H9 (cell line): ENCODE results near the gene JMJD1C. TPM values are rescaled to one million over a fixed set of nuclear protein-coding genes. Genes with fewer than 3 reads are reported as not detected.

ENCODE experiments used
- DNase-seq: peaks from one replicate; pipeline ENCODE4 v3.0.0-alpha.2; 2017
- H2AFZ ChIP-seq: one replicate; pipeline ENCODE4 v1.6.1; 2013; ENCODE audit warnings: mild to moderate bottlenecking, low read length, control low read depth, moderate library complexity
- H2AK5ac ChIP-seq: 2 replicates; pipeline ENCODE4 v1.6.1; 2013; ENCODE audit warnings: low read length, control low read depth, mixed read lengths; ENCODE audit not compliant: insufficient read length
- H2BK120ac ChIP-seq: one replicate; pipeline ENCODE4 v1.6.1; 2013; ENCODE audit warnings: low read depth, mild to moderate bottlenecking, low read length, control low read depth, inconsistent platforms; ENCODE audit not compliant: poor library complexity, severe bottlenecking
- H2BK12ac ChIP-seq: 2 replicates; pipeline ENCODE4 v1.6.1; 2013; ENCODE audit warnings: low read length, control low read depth, mixed read lengths, low read depth; ENCODE audit not compliant: insufficient read length
- H2BK15ac ChIP-seq: 2 replicates; pipeline ENCODE4 v1.6.1; 2013; ENCODE audit warnings: low read depth, low read length, control low read depth
- H2BK20ac ChIP-seq: one replicate; pipeline ENCODE4 v1.6.1; 2013; ENCODE audit warnings: low read depth, mild to moderate bottlenecking, low read length, control low read depth, inconsistent platforms; ENCODE audit not compliant: poor library complexity, severe bottlenecking
- H2BK5ac ChIP-seq: 2 replicates; pipeline ENCODE4 v1.6.1; 2013; ENCODE audit warnings: low read length, control low read depth, mixed read lengths; ENCODE audit not compliant: insufficient read length
- H3K14ac ChIP-seq: 2 replicates; pipeline ENCODE4 v1.6.1; 2013; ENCODE audit warnings: low read length, control low read depth; ENCODE audit not compliant: insufficient read depth
- H3K18ac ChIP-seq: 2 replicates; pipeline ENCODE4 v1.6.1; 2013; ENCODE audit warnings: low read depth, mild to moderate bottlenecking, mixed read lengths, low read length, control low read depth; ENCODE audit not compliant: insufficient read length
- H3K23ac ChIP-seq: 2 replicates; pipeline ENCODE4 v1.6.1; 2013; ENCODE audit warnings: low read length, control low read depth, mixed read lengths, low read depth; ENCODE audit not compliant: insufficient read length
- H3K23me2 ChIP-seq: 2 replicates; pipeline ENCODE4 v1.6.1; 2013; ENCODE audit warnings: low read depth, mild to moderate bottlenecking, mixed read lengths, low read length, control low read depth; ENCODE audit not compliant: insufficient read length, poor library complexity, severe bottlenecking
- H3K27ac ChIP-seq: 2 replicates; pipeline ENCODE4 v1.5.1; 2013; ENCODE audit warnings: low read length, control low read depth, mixed read lengths, low read depth; ENCODE audit not compliant: insufficient read length
- H3K27me3 ChIP-seq: 2 replicates; pipeline ENCODE4 v1.6.1; 2013; ENCODE audit warnings: low read length, control low read depth, inconsistent platforms; ENCODE audit not compliant: insufficient read depth
- H3K4ac ChIP-seq: 2 replicates; pipeline ENCODE4 v1.6.1; 2013; ENCODE audit warnings: low read depth, mild to moderate bottlenecking, control low read depth, inconsistent platforms, low read length, moderate library complexity
- H3K4me1 ChIP-seq: 2 replicates; pipeline ENCODE4 v1.6.1; 2013; ENCODE audit warnings: low read length, control low read depth, inconsistent platforms; ENCODE audit not compliant: insufficient read depth
- H3K4me2 ChIP-seq: 2 replicates; pipeline ENCODE4 v1.6.1; 2013; ENCODE audit warnings: low read length, control low read depth, mixed read lengths; ENCODE audit not compliant: insufficient read length, insufficient read depth
- H3K56ac ChIP-seq: 2 replicates; pipeline ENCODE4 v1.6.1; 2013; ENCODE audit warnings: low read depth, mild to moderate bottlenecking, mixed read lengths, low read length, control low read depth; ENCODE audit not compliant: insufficient read length
- H3K79me1 ChIP-seq: 2 replicates; pipeline ENCODE4 v1.6.1; 2013; ENCODE audit warnings: low read depth, mild to moderate bottlenecking, moderate library complexity, low read length, control low read depth, inconsistent platforms; ENCODE audit not compliant: insufficient read depth, poor library complexity, severe bottlenecking
- H3K79me2 ChIP-seq: 2 replicates; pipeline ENCODE4 v1.6.1; 2013; ENCODE audit warnings: low read length, control low read depth, inconsistent platforms; ENCODE audit not compliant: insufficient read depth
- H3K9ac ChIP-seq: 2 replicates; pipeline ENCODE4 v1.6.1; 2013; ENCODE audit warnings: low read length, control low read depth, mixed read lengths; ENCODE audit not compliant: insufficient read length; ENCODE audit errors: extremely low read depth
- H3K9me3 ChIP-seq: one replicate; pipeline ENCODE4 v1.6.1; 2013; ENCODE audit warnings: low read depth, low read length, inconsistent platforms; ENCODE audit not compliant: control insufficient read depth
- H3T11ph ChIP-seq: one replicate; pipeline ENCODE4 v1.6.1; 2013; ENCODE audit warnings: mild to moderate bottlenecking, low read length, control low read depth, inconsistent platforms
- H4K20me1 ChIP-seq: one replicate; pipeline ENCODE4 v1.6.1; 2013; ENCODE audit not compliant: control insufficient read depth, insufficient read length, insufficient read depth
- H4K5ac ChIP-seq: 2 replicates; pipeline ENCODE4 v1.6.1; 2013; ENCODE audit warnings: low read depth, mild to moderate bottlenecking, mixed read lengths, low read length, control low read depth; ENCODE audit not compliant: insufficient read length
- H4K8ac ChIP-seq: replicated peaks from 2 replicates; pipeline ENCODE4 v1.6.1; 2013; ENCODE audit warnings: low read length, control low read depth, mixed read lengths, low read depth; ENCODE audit not compliant: insufficient read length
- H4K91ac ChIP-seq: 2 replicates; pipeline ENCODE4 v1.6.1; 2013; ENCODE audit warnings: low read depth, mild to moderate bottlenecking, moderate library complexity, mixed read lengths, low read length, control low read depth; ENCODE audit not compliant: insufficient read length
- H3K27ac Mint-ChIP-seq, 3 experiments: 2 replicates in 2 of 3; 3 replicates in 1 of 3; pipeline ENCODE4 v1.8.0; 2020 to 2021; ENCODE audit warnings: mixed read lengths in 3 of 3, mild to moderate bottlenecking in 1 of 3, moderate library complexity in 1 of 3
- H3K27me3 Mint-ChIP-seq: 2 replicates; pipeline ENCODE4 v1.8.0; 2021; ENCODE audit warnings: low read depth, mild to moderate bottlenecking, moderate library complexity, mixed read lengths
- H3K36me3 Mint-ChIP-seq, 3 experiments: 2 replicates in 2 of 3; 3 replicates in 1 of 3; pipeline ENCODE4 v1.8.0; 2020 to 2021; ENCODE audit warnings: low read depth in 3 of 3, mixed read lengths in 3 of 3; ENCODE audit not compliant: insufficient read depth in 1 of 3
- H3K4me1 Mint-ChIP-seq, 2 experiments: 2 replicates each; pipeline ENCODE4 v1.8.0; 2020; ENCODE audit warnings: mixed read lengths in 2 of 2
- H3K4me3 Mint-ChIP-seq, 2 experiments: 2 replicates in 1 of 2; 3 replicates in 1 of 2; pipeline ENCODE4 v1.8.0; 2020 to 2021; ENCODE audit warnings: mild to moderate bottlenecking in 2 of 2, mixed read lengths in 2 of 2, moderate library complexity in 1 of 2
- H3K9me3 Mint-ChIP-seq, 2 experiments: 2 replicates in 1 of 2; 3 replicates in 1 of 2; pipeline ENCODE4 v1.8.0; 2020; ENCODE audit warnings: mild to moderate bottlenecking in 2 of 2, mixed read lengths in 2 of 2, moderate library complexity in 1 of 2
- CTCF ChIP-seq: fragments of 200-600 bp; sonication (generic); conservative IDR thresholded peaks from 3 replicates; pipeline ENCODE4 v1.8.0; 2021; ENCODE audit warnings: antibody characterized with exemption, mild to moderate bottlenecking
- WGBS: extraction: QIAGEN DNeasy Blood & Tissue Kit; methylation state at CpG from one replicate; pipeline ENCODE4 v1.1.7; 2013; ENCODE audit warnings: missing lambda C conversion rate, low lambda C conversion rate, mixed read lengths; ENCODE audit not compliant: insufficient read length; ENCODE audit errors: extremely low coverage; 5-methylcytosine and 5-hydroxymethylcytosine counted together
- total RNA-seq: library from RNA; stranded (reverse); gene quantifications from 2 replicates; pipeline ENCODE4 v1.2.1, GENCODE V29; 2021

The JMJD1C gene
- total RNA-seq, 1 experiment from 2014 or later, result 200 TPM

- no peaks in the 10 kb centered on the region for H3K23me2 ChIP-seq
- no peak for DNase-seq
- no peak for TF ChIP-seq CTCF
- H4K20me1 ChIP-seq, result no peaks in the 10 kb centered on the region
- Mint-ChIP-seq H3K27me3 (no peaks in the 10 kb centered on the region), H3K4me1 (peaks cover 9 to 13% of the 10 kb centered on the region in 2 experiments), H3K9me3 (no peaks in the 10 kb centered on the region), H3K27ac (0 out of 7 replicates have a peak overlapping the region, but pooled peaks of 1 of the 3 experiments have one; percentile 22), H3K4me3 (no peak overlapping the region), H3K36me3 (peaks cover 4% of the 10 kb centered on the region in 3 experiments; a peak in 6 of 7 replicates)
- no peak overlapping the region for H2BK120ac ChIP-seq
- 100% methylated on average over 1 of the region's 2 CpGs for WGBS
- no peak overlapping the region for H3K14ac ChIP-seq
- no peaks in the 10 kb centered on the region for H3K27me3 ChIP-seq
- H3K27ac ChIP-seq, result no peak overlapping the region
- no peak overlapping the region for H3K4ac ChIP-seq
- H2AK5ac ChIP-seq, result no peak overlapping the region
- no peak overlapping the region for H3K56ac ChIP-seq
- no peak overlapping the region for H2BK20ac ChIP-seq
- H2BK12ac ChIP-seq, result no peak overlapping the region
- no peak overlapping the region for H3K9ac ChIP-seq
- no peak overlapping the region for H3K18ac ChIP-seq
- no peak overlapping the region for H4K91ac ChIP-seq
- H4K8ac ChIP-seq, result no peak overlapping the region
- no peaks in the 10 kb centered on the region; the same call in 1 of the 2 replicates for H3K79me2 ChIP-seq
- no peak overlapping the region for H2BK15ac ChIP-seq
- H2BK5ac ChIP-seq, result no peak overlapping the region
- no peak overlapping the region for H3K23ac ChIP-seq
- H3T11ph ChIP-seq, result no peak overlapping the region
- no peaks in the 10 kb centered on the region for H3K9me3 ChIP-seq
- H3K4me1 ChIP-seq, result no peaks in the 10 kb centered on the region
- H4K5ac ChIP-seq, result no peak overlapping the region
- no peak overlapping the region for H2AFZ ChIP-seq
- no peak overlapping the region for H3K4me2 ChIP-seq
- H3K79me1 ChIP-seq, result peaks cover 2% of the 10 kb centered on the region
Observed at GRCh38 chr10:63324495-63324854, 141.3 kb downstream of the JMJD1C start.
